HEK293T (cell line): ENCODE results near the gene TCP11L2.

ENCODE experiments used
- CTCF ChIA-PET: fragments of 350-600 bp; formaldehyde crosslinking; extraction: SDS; loops from one replicate; lab custom pipeline; 2021; ENCODE audit warnings: antibody characterized with exemption, inconsistent platforms; lab: Yijun Ruan, JAX
- POLR2A ChIA-PET: fragments of 350-600 bp; formaldehyde crosslinking; extraction: SDS; loops from one replicate; lab custom pipeline; 2020; ENCODE audit warnings: antibody characterized with exemption, inconsistent platforms; lab: Yijun Ruan, JAX
- DNase-seq: peaks from one replicate; pipeline ENCODE4 v3.0.0; 2012; ENCODE audit warnings: mixed read lengths; ENCODE audit errors: extremely low spot score
- ARNT ChIP-seq: fragments of 450-650 bp; IDR thresholded peaks from 2 replicates; pipeline ENCODE4 v1.6.1; 2017; ENCODE audit warnings: mild to moderate bottlenecking
- BHLHE40 ChIP-seq: fragments of 450-650 bp; IDR thresholded peaks from 2 replicates; pipeline ENCODE4 v1.6.1; 2016; ENCODE audit warnings: mild to moderate bottlenecking, moderate library complexity, borderline replicate concordance
- CTBP1 ChIP-seq: fragments of 450-650 bp; IDR thresholded peaks from 2 replicates; pipeline ENCODE4 v1.6.1; 2016; ENCODE audit warnings: borderline replicate concordance
- ELF4 ChIP-seq: fragments of 450-650 bp; IDR thresholded peaks from 2 replicates; pipeline ENCODE4 v1.6.1; 2017; ENCODE audit warnings: antibody characterized with exemption
- FOXA1 ChIP-seq: fragments of 450-650 bp; IDR thresholded peaks from 2 replicates; pipeline ENCODE4 v1.6.1; 2016; ENCODE audit warnings: mild to moderate bottlenecking
- FOXK2 ChIP-seq: fragments of 450-650 bp; IDR thresholded peaks from 2 replicates; pipeline ENCODE4 v1.6.1; 2016; ENCODE audit warnings: mild to moderate bottlenecking
- FOXM1 ChIP-seq: fragments of 450-650 bp; IDR thresholded peaks from 2 replicates; pipeline ENCODE4 v1.6.1; 2017; ENCODE audit warnings: mild to moderate bottlenecking, borderline replicate concordance
- HDGF ChIP-seq: fragments of 450-650 bp; IDR thresholded peaks from 2 replicates; pipeline ENCODE4 v1.6.1; 2017; ENCODE audit warnings: antibody characterized with exemption, borderline replicate concordance
- L3MBTL2 ChIP-seq: fragments of 450-650 bp; conservative IDR thresholded peaks from 2 replicates; pipeline ENCODE4 v1.6.1; 2016; ENCODE audit warnings: mild to moderate bottlenecking
- LEF1 ChIP-seq: fragments of 450-650 bp; IDR thresholded peaks from 2 replicates; pipeline ENCODE4 v1.6.1; 2017; ENCODE audit warnings: mild to moderate bottlenecking, borderline replicate concordance
- NFRKB ChIP-seq: fragments of 450-650 bp; IDR thresholded peaks from 2 replicates; pipeline ENCODE4 v1.6.1; 2016; ENCODE audit warnings: mild to moderate bottlenecking, moderate library complexity
- SP1 ChIP-seq: fragments of 450-650 bp; IDR thresholded peaks from 2 replicates; pipeline ENCODE4 v1.6.1; 2017
- SUZ12 ChIP-seq: fragments of 450-650 bp; IDR thresholded peaks from 2 replicates; pipeline ENCODE4 v1.6.1; 2016; ENCODE audit warnings: mild to moderate bottlenecking
- TARDBP ChIP-seq: fragments of 450-650 bp; IDR thresholded peaks from 2 replicates; pipeline ENCODE4 v1.6.1; 2016
- ZNF384 ChIP-seq: fragments of 450-650 bp; IDR thresholded peaks from 2 replicates; pipeline ENCODE4 v1.6.1; 2016
- TF ChIP-seq, protein P1 (sequence below): fragments of 450-650 bp; IDR thresholded peaks from 2 replicates; pipeline ENCODE4 v1.6.1; 2016

The TCP11L2 gene

DNA sequence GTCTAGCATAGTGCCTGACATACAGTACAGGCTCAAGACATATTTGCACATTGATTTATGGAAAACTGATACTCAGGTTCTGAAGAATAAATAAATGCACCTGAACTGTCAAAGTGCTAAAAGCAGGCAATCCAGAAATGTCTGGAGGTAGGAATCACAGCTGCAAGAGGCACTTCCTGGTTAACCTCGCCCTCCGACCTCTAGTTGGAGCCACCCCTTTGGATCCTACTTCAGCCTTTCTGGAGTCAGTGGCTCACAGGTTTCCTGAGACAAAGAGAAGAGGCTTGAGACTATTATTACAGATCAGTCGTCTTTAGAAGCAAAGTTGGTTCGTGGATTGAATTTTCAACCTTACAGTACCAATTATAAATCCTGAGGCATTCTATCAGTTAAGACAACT lies 13.0 kb downstream of the TCP11L2 start:
- TF ChIP-seq ZNF384 = no peak
- no peak for TF ChIP-seq TARDBP
- TF ChIP-seq FOXA1 = no peak
- no peak for TF ChIP-seq FOXK2
- no peak for TF ChIP-seq NFRKB
- TF ChIP-seq FOXM1 = no peak
- no peak for TF ChIP-seq BHLHE40
- no peak for TF ChIP-seq ARNT
- TF ChIP-seq HDGF = no peak
- TF ChIP-seq, protein P1, sequence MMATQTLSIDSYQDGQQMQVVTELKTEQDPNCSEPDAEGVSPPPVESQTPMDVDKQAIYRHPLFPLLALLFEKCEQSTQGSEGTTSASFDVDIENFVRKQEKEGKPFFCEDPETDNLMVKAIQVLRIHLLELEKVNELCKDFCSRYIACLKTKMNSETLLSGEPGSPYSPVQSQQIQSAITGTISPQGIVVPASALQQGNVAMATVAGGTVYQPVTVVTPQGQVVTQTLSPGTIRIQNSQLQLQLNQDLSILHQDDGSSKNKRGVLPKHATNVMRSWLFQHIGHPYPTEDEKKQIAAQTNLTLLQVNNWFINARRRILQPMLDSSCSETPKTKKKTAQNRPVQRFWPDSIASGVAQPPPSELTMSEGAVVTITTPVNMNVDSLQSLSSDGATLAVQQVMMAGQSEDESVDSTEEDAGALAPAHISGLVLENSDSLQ = no peak
- TF ChIP-seq ELF4 = no peak
- no peak for TF ChIP-seq LEF1
- no peak for TF ChIP-seq SUZ12
- TF ChIP-seq L3MBTL2 = no peak
- TF ChIP-seq SP1 = no peak
- TF ChIP-seq CTBP1 = no peak
- POLR2A ChIA-PET = no interaction called here
- no peak for DNase-seq
- CTCF ChIA-PET = interaction anchor here (1.6 kb wide), 1 partner anchor 10 kb away, joined by 3 read pairs; no protein-coding TSS in a partner anchor

DNA sequence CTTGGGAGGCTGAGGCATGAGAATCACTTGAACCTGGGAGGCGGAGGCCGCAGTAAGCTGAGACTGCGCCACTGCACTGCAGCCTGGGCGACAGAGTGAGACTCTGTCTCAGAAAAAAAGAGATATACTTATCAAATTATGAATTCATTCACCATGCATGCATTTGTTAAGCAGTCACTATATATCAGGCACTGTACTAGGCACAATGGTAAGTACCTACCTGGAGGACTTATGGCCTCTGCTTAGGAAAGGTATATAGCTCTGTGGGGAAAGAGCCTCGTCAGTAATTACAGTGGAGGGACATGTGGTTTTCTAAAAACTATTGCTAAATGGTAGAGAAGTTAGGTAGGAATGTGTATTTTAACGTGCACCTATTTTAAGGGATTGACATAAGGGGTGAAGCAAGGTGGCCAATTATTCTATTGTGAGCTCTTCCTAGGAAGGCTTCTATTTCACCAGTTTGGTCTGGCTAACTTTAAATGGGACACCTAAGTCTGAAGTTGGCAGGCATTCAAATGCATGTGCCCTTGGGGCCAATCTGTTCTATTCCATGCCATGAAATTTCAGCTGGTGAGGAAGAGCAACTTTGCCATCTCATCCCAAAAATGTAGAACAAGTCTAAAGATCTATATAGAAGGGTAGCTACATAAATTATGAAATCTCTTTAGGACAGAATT lies 15.0 kb downstream of the TCP11L2 start:
- CTCF ChIA-PET = no interaction called here
- POLR2A ChIA-PET = no interaction called here
- TF ChIP-seq ARNT = no peak
- TF ChIP-seq, protein P1 = no peak
- TF ChIP-seq NFRKB = no peak
- DNase-seq = no peak

DNA sequence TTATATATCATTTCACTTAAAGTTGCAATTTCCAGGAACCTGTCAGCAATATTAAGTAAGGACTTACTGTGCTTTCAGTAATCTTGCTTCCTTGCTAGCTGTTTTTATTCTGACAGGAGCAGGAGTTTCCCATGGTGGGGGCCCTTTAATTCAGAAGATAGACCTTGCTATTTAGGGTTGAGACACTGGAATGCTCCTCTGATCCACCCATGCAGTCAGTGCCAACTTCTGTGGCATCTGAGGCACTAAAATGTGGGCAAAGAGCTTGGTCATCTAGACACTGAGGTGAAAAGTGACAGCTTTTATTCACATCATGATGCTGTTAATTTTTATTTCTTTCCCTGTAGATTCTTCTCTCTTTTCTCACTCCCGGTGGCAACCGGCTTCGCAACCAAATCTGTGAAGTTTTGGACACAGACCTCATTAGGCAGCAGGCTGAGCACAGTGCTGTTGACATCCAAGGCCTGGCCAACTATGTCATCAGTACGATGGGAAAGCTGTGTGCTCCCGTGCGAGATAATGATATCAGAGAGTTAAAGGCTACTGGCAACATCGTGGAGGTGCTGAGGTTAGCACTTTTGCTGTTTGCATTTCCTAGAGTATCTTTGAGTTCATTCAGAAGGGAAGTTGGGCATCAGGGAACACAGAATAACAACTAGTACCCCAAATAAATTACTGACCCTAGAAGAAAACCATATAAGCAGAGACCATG lies 18.8 kb downstream of the TCP11L2 start:
- ChIA-PET POLR2A (no interaction called here), CTCF (no interaction called here)
- TF ChIP-seq CTBP1 (no peak), FOXM1 (no peak), FOXA1 (no peak), ELF4 (no peak), FOXK2 (no peak), L3MBTL2 (no peak), LEF1 (no peak), TARDBP (no peak), SUZ12 (no peak), ARNT (no peak), ZNF384 (no peak), BHLHE40 (no peak), NFRKB (no peak), SP1 (no peak), HDGF (no peak)
- TF ChIP-seq, protein P1 = no peak
- no peak for DNase-seq

DNA sequence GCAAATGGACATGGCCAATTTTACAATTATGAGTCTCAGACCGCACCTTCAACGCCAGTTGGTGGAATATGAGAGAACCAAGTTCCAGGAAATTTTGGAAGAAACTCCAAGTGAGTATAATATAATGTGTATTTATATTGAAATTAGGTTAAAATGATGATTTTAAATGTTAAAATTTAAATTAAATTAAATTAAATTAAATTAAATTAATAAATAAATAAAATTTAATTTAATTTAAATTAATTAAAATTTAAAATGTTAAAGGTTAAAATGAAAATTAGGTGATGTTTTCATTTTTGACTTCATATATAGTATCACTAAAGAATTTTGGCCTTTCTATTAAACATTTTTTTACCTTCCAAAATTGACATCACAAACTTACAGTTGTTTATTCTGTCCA lies 21.0 kb downstream of the TCP11L2 start:
- POLR2A ChIA-PET = no interaction called here
- CTCF ChIA-PET = no interaction called here
- DNase-seq = no peak
- TF ChIP-seq LEF1 (no peak), ARNT (no peak), SP1 (no peak)

DNA sequence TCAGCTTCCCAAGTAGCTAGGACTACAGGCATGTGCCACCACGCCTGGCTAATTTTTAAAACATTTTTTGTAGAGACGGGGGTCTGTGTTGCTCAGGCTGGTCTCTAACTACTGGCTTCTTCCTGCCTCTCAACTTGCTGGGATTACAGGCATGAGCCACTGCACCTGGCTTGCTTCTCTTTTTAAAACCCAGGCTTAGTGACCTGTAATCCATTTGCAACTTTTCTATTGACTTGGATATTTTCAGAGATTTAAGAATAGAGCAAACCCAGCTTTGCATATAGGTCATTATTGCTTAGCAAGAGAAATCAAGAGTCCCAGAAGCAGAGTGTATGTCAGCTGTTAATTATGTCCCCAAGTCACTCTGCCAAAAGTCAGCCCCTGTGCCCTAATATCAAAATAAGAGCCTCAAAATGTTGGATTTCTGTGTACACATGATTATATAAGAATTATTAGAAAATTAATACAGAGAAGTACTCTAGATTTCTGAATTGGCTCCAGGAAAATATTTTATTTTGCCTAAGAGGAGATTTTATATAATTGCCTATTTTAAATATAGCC lies 24.9 kb downstream of the TCP11L2 start:
- ChIA-PET POLR2A (no interaction called here), CTCF (no interaction called here)

More for the DNA sequence above, 24.9 kb downstream of the TCP11L2 start:
- no peak for DNase-seq
- TF ChIP-seq HDGF (no peak), ZNF384 (no peak), SP1 (no peak), FOXM1 (no peak), NFRKB (no peak), FOXA1 (no peak), L3MBTL2 (no peak), BHLHE40 (no peak), ELF4 (no peak), TARDBP (no peak), CTBP1 (no peak), ARNT (no peak), SUZ12 (no peak), LEF1 (no peak), FOXK2 (no peak)
- TF ChIP-seq, protein P1 = no peak
